GM23338 (cell line): ENCODE results near the gene SLC45A1. TPM values are rescaled to one million over a fixed set of nuclear protein-coding genes. Genes with fewer than 3 reads are reported as not detected.

Experiments used
- ATAC-seq: fragments of 200-7000 bp; cut with Tn5 transposase; 3 replicates; pipeline ENCODE4 v1.9.1; 2020
- DNase-seq: peaks from one replicate; pipeline ENCODE4 v3.0.0-alpha.2; 2015; ENCODE audit warnings: low spot score
- H2AFZ ChIP-seq: fragments of 200-600 bp; sonication (generic); 2 replicates; pipeline ENCODE4 v1.8.0; 2016; ENCODE audit warnings: antibody characterized with exemption, mild to moderate bottlenecking, moderate library complexity
- H3F3A ChIP-seq: fragments of 200-600 bp; sonication (generic); replicated peaks from 2 replicates; pipeline ENCODE4 v1.8.0; 2017; ENCODE audit warnings: antibody characterized with exemption, mixed run types, low read depth
- H3K27ac ChIP-seq: fragments of 200-600 bp; sonication (generic); 2 replicates; pipeline ENCODE4 v1.6.1; 2016; ENCODE audit warnings: low read depth
- H3K27me3 ChIP-seq: fragments of 200-600 bp; sonication (generic); 2 replicates; pipeline ENCODE4 v1.8.0; 2016; ENCODE audit warnings: mild to moderate bottlenecking, mixed run types, moderate library complexity; ENCODE audit not compliant: insufficient read depth
- H3K36me3 ChIP-seq: fragments of 200-600 bp; sonication (generic); 2 replicates; pipeline ENCODE4 v1.8.0; 2016; ENCODE audit warnings: mild to moderate bottlenecking; ENCODE audit not compliant: insufficient read depth
- H3K4me1 ChIP-seq: fragments of 200-600 bp; sonication (generic); 2 replicates; pipeline ENCODE4 v1.8.0; 2016; ENCODE audit warnings: mild to moderate bottlenecking, moderate library complexity; ENCODE audit not compliant: insufficient read depth
- H3K4me2 ChIP-seq: fragments of 200-600 bp; sonication (generic); 2 replicates; pipeline ENCODE4 v1.7.1; 2017; ENCODE audit warnings: mixed run types
- H3K4me3 ChIP-seq: fragments of 200-600 bp; sonication (generic); 2 replicates; pipeline ENCODE4 v1.6.1; 2016; ENCODE audit warnings: mixed run types
- H3K79me2 ChIP-seq: fragments of 200-600 bp; sonication (generic); replicated peaks from 2 replicates; pipeline ENCODE4 v1.8.0; 2017; ENCODE audit warnings: mild to moderate bottlenecking; ENCODE audit not compliant: insufficient read depth
- H3K9me2 ChIP-seq: fragments of 200-600 bp; sonication (generic); 2 replicates; pipeline ENCODE4 v1.8.0; 2017; ENCODE audit not compliant: insufficient read depth
- H4K20me1 ChIP-seq: fragments of 200-600 bp; sonication (generic); replicated peaks from 2 replicates; pipeline ENCODE4 v1.8.0; 2017; ENCODE audit warnings: mild to moderate bottlenecking; ENCODE audit not compliant: insufficient read depth
- H3K27ac Mint-ChIP-seq: 2 replicates; pipeline ENCODE4 v1.8.0; 2020; ENCODE audit warnings: inconsistent platforms, mild to moderate bottlenecking, moderate library complexity, mixed read lengths
- H3K27me3 Mint-ChIP-seq: 3 replicates; pipeline ENCODE4 v1.8.0; 2022; ENCODE audit warnings: low read depth, mild to moderate bottlenecking, moderate library complexity, mixed read lengths, inconsistent platforms; ENCODE audit not compliant: insufficient read depth, poor library complexity
- H3K36me3 Mint-ChIP-seq: 3 replicates; pipeline ENCODE4 v1.8.0; 2021; ENCODE audit warnings: low read depth, mild to moderate bottlenecking, inconsistent platforms, moderate library complexity, mixed read lengths
- H3K4me1 Mint-ChIP-seq: 3 replicates; pipeline ENCODE4 v1.8.0; 2020; ENCODE audit warnings: mild to moderate bottlenecking, inconsistent platforms, mixed read lengths
- H3K4me3 Mint-ChIP-seq: 3 replicates; pipeline ENCODE4 v1.8.0; 2021; ENCODE audit warnings: moderate library complexity, mild to moderate bottlenecking, inconsistent platforms, mixed read lengths
- H3K9me3 Mint-ChIP-seq: 3 replicates; pipeline ENCODE4 v1.8.0; 2020; ENCODE audit warnings: moderate library complexity, mild to moderate bottlenecking, inconsistent platforms, mixed read lengths
- ETS1 ChIP-seq: IDR thresholded peaks from 2 replicates; pipeline ENCODE4 v1.6.1; 2016; ENCODE audit warnings: antibody characterized with exemption
- EZH2phosphoT487 ChIP-seq: fragments of 200-600 bp; sonication (generic); IDR thresholded peaks from one replicate; pipeline ENCODE4 v1.8.1; 2018; ENCODE audit warnings: antibody characterized with exemption; ENCODE audit not compliant: unreplicated experiment
- POLR2AphosphoS5 ChIP-seq: IDR thresholded peaks from 2 replicates; pipeline ENCODE4 v1.6.1; 2016; ENCODE audit warnings: antibody characterized with exemption, low read depth
- ZNF114 ChIP-seq: fragments of 250-450 bp; sonication (Bioruptor Pico); IDR thresholded peaks from 2 replicates; pipeline ENCODE4 v1.5.0; 2020; ENCODE audit warnings: mild to moderate bottlenecking, moderate library complexity
- polyA plus RNA-seq: library from polyadenylated mRNA; unstranded; fragments of >200 nt; fragmentation: Nextera tagmentation; extraction: Ambion mirVana; gene quantifications from 2 replicates; pipeline ENCODE4 v1.2.1, GENCODE V29; 2016
- total RNA-seq: library from RNA; depleted of rRNA; stranded (reverse); fragments of >200 nt; shearing (Covaris generic); gene quantifications from 2 replicates; pipeline ENCODE4 v1.2.3, GENCODE V29; 2014
- TF ChIP-seq, protein P1 (sequence below): fragments of 250-450 bp; sonication (Bioruptor Pico); IDR thresholded peaks from 2 replicates; pipeline ENCODE4 v1.5.0; 2020; ENCODE audit warnings: mild to moderate bottlenecking, moderate library complexity
- TF ChIP-seq, protein P2 (sequence below), 2 experiments: fragments of 200-600 bp in 1 of 2; sonication (generic) in 1 of 2; conservative IDR thresholded peaks; 2 replicates each; pipeline versions ENCODE4 v1.5.1 to v1.6.1; 2016 to 2017; ENCODE audit warnings: antibody characterized with exemption in 2 of 2, low read depth in 2 of 2, mild to moderate bottlenecking in 2 of 2, moderate library complexity in 1 of 2

Gene SLC45A1
- total and polyA plus RNA-seq, 2 experiments from 2014 or later, result 1.3 to 2.3 TPM

GRCh38 chr1:8374356-8374755 is 56.4 kb downstream of the SLC45A1 start (continued):
- TF ChIP-seq EZH2phosphoT487 (no peak), ZNF114 (CRISPR knock-in tag) (no peak), POLR2AphosphoS5 (no peak), ETS1 (no peak)
- TF ChIP-seq, protein P1, sequence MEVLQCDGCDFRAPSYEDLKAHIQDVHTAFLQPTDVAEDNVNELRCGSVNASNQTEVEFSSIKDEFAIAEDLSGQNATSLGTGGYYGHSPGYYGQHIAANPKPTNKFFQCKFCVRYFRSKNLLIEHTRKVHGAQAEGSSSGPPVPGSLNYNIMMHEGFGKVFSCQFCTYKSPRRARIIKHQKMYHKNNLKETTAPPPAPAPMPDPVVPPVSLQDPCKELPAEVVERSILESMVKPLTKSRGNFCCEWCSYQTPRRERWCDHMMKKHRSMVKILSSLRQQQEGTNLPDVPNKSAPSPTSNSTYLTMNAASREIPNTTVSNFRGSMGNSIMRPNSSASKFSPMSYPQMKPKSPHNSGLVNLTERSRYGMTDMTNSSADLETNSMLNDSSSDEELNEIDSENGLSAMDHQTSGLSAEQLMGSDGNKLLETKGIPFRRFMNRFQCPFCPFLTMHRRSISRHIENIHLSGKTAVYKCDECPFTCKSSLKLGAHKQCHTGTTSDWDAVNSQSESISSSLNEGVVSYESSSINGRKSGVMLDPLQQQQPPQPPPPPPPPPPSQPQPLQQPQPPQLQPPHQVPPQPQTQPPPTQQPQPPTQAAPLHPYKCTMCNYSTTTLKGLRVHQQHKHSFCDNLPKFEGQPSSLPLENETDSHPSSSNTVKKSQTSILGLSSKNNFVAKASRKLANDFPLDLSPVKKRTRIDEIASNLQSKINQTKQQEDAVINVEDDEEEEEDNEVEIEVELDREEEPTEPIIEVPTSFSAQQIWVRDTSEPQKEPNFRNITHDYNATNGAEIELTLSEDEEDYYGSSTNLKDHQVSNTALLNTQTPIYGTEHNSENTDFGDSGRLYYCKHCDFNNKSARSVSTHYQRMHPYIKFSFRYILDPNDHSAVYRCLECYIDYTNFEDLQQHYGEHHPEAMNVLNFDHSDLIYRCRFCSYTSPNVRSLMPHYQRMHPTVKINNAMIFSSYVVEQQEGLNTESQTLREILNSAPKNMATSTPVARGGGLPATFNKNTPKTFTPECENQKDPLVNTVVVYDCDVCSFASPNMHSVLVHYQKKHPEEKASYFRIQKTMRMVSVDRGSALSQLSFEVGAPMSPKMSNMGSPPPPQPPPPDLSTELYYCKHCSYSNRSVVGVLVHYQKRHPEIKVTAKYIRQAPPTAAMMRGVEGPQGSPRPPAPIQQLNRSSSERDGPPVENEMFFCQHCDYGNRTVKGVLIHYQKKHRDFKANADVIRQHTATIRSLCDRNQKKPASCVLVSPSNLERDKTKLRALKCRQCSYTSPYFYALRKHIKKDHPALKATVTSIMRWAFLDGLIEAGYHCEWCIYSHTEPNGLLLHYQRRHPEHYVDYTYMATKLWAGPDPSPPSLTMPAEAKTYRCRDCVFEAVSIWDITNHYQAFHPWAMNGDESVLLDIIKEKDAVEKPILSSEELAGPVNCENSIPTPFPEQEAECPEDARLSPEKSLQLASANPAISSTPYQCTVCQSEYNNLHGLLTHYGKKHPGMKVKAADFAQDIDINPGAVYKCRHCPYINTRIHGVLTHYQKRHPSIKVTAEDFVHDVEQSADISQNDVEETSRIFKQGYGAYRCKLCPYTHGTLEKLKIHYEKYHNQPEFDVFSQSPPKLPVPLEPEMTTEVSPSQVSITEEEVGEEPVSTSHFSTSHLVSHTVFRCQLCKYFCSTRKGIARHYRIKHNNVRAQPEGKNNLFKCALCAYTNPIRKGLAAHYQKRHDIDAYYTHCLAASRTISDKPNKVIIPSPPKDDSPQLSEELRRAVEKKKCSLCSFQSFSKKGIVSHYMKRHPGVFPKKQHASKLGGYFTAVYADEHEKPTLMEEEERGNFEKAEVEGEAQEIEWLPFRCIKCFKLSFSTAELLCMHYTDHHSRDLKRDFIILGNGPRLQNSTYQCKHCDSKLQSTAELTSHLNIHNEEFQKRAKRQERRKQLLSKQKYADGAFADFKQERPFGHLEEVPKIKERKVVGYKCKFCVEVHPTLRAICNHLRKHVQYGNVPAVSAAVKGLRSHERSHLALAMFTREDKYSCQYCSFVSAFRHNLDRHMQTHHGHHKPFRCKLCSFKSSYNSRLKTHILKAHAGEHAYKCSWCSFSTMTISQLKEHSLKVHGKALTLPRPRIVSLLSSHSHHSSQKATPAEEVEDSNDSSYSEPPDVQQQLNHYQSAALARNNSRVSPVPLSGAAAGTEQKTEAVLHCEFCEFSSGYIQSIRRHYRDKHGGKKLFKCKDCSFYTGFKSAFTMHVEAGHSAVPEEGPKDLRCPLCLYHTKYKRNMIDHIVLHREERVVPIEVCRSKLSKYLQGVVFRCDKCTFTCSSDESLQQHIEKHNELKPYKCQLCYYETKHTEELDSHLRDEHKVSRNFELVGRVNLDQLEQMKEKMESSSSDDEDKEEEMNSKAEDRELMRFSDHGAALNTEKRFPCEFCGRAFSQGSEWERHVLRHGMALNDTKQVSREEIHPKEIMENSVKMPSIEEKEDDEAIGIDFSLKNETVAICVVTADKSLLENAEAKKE (CRISPR knock-in tag), result no peak

GRCh38 chr1:8374812-8375211 is 56.9 kb downstream of the SLC45A1 start:
- H3K4me1 Mint-ChIP-seq, result peaks cover 65% of the 10 kb centered on the region
- H3K27me3 Mint-ChIP-seq, result peaks cover 15% of the 10 kb centered on the region
- Histone ChIP-seq H3K4me3 (no peak overlapping the region), H4K20me1 (peaks cover 32% of the 10 kb centered on the region), H3K27ac (0 out of 2 replicates have a peak overlapping the region, but pooled peaks have one; percentile 86), H2AFZ (no peak overlapping the region), H3F3A (peaks cover 13% of the 10 kb centered on the region; the same call in 1 of the 2 replicates), H3K79me2 (peaks cover 87% of the 10 kb centered on the region), H3K4me2 (no peak overlapping the region), H3K4me1 (peaks cover 53% of the 10 kb centered on the region), H3K36me3 (no peaks in the 10 kb centered on the region), H3K27me3 (no peaks in the 10 kb centered on the region), H3K9me2 (no peaks in the 10 kb centered on the region)
- peaks cover 4% of the 10 kb centered on the region; the same call in 2 of the 3 replicates for H3K36me3 Mint-ChIP-seq
- DNase-seq (peak; percentile 76), ATAC-seq (peak; percentile 55)
- no peaks in the 10 kb centered on the region for H3K9me3 Mint-ChIP-seq
- H3K4me3 Mint-ChIP-seq, result no peak overlapping the region; the same call in 2 of the 3 replicates
- peak overlapping the region; percentile 70 for H3K27ac Mint-ChIP-seq
- TF ChIP-seq, protein P2, sequence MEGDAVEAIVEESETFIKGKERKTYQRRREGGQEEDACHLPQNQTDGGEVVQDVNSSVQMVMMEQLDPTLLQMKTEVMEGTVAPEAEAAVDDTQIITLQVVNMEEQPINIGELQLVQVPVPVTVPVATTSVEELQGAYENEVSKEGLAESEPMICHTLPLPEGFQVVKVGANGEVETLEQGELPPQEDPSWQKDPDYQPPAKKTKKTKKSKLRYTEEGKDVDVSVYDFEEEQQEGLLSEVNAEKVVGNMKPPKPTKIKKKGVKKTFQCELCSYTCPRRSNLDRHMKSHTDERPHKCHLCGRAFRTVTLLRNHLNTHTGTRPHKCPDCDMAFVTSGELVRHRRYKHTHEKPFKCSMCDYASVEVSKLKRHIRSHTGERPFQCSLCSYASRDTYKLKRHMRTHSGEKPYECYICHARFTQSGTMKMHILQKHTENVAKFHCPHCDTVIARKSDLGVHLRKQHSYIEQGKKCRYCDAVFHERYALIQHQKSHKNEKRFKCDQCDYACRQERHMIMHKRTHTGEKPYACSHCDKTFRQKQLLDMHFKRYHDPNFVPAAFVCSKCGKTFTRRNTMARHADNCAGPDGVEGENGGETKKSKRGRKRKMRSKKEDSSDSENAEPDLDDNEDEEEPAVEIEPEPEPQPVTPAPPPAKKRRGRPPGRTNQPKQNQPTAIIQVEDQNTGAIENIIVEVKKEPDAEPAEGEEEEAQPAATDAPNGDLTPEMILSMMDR (conservative IDR thresholded peaks at IDR 0.05; ENCODE audit: low read depth in 2 of 2), result peak; percentile 69 to 80
- TF ChIP-seq, protein P1 (CRISPR knock-in tag), result 0 out of 2 replicates have a peak, but pooled peaks have one; percentile 12
